ENCODE results near the gene ARHGAP45. TPM values are rescaled to one million over a fixed set of nuclear protein-coding genes. Genes with fewer than 3 reads are reported as not detected.

The ARHGAP45 gene
- total RNA-seq, 1 donor from 2014 or later, result 4.5 TPM

GRCh38 chr19:1115646-1116420 lies 48.9 kb downstream of the ARHGAP45 start:
- Mint-ChIP-seq H3K4me1 (ENCODE audit: unreplicated experiment) (no peaks in the 10 kb centered on the region), H3K36me3 (no peaks in the 10 kb centered on the region), H3K4me3 (no peak overlapping the region), H3K9me3 (no peaks in the 10 kb centered on the region), H3K27ac (no peak overlapping the region), H3K27me3 (no peaks in the 10 kb centered on the region)
- DNase-seq (ENCODE audit: extremely low spot score, unreplicated experiment), result no peak
- TF ChIP-seq CTCF (conservative IDR thresholded peaks at IDR 0.05), result no peak

GRCh38 chr19:1116726-1117581 lies 50.0 kb downstream of the ARHGAP45 start:
- DNase-seq (ENCODE audit: extremely low spot score, unreplicated experiment), result no peak
- H3K4me1 Mint-ChIP-seq (ENCODE audit: unreplicated experiment), result no peaks in the 10 kb centered on the region
- no peak overlapping the region for H3K27ac Mint-ChIP-seq
- TF ChIP-seq CTCF (conservative IDR thresholded peaks at IDR 0.05), result no peak
- H3K36me3 Mint-ChIP-seq, result peaks cover 4% of the 10 kb centered on the region
- no peaks in the 10 kb centered on the region for H3K9me3 Mint-ChIP-seq
- no peaks in the 10 kb centered on the region for H3K27me3 Mint-ChIP-seq
- no peak overlapping the region for H3K4me3 Mint-ChIP-seq

DNA sequence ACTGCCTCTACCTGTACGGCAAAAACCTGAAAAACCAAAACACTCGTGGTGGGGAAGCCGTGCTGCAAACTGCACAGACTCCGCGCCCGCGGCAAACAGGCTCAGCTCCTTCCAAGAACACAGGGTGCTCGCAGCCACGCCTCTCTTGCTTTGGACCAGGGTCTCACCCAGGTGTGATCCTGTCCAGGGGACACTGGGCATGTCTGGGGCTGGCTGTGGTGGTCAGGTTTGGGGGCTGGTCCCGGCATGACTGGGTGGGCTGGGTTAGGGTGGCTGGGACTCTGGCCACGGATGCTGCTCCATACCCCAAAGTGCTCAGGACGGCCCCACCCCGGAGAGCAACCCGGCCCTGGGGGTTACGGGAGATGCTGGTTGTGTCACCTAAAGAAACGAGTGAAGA lies 50.7 kb downstream of the ARHGAP45 start:
- no peaks in the 10 kb centered on the region for H3K27me3 Mint-ChIP-seq
- no peaks in the 10 kb centered on the region for H3K9me3 Mint-ChIP-seq
- DNase-seq (ENCODE audit: extremely low spot score, unreplicated experiment), result no peak
- no peak overlapping the region for H3K4me3 Mint-ChIP-seq
- TF ChIP-seq CTCF (conservative IDR thresholded peaks at IDR 0.05), result no peak
- H3K27ac Mint-ChIP-seq, result no peak overlapping the region
- no peaks in the 10 kb centered on the region for H3K4me1 Mint-ChIP-seq (ENCODE audit: unreplicated experiment)
- H3K36me3 Mint-ChIP-seq, result peaks cover 4% of the 10 kb centered on the region

- Mint-ChIP-seq H3K4me1 (ENCODE audit: unreplicated experiment) (no peaks in the 10 kb centered on the region), H3K4me3 (no peak overlapping the region)
- DNase-seq (ENCODE audit: extremely low spot score, unreplicated experiment), result no peak
Measured at GRCh38 chr19:1118999-1119398, 52.0 kb downstream of the ARHGAP45 start.

More at GRCh38 chr19:1118999-1119398, 52.0 kb downstream of the ARHGAP45 start:
- Mint-ChIP-seq H3K27ac (no peak overlapping the region), H3K27me3 (no peaks in the 10 kb centered on the region), H3K36me3 (peaks cover 4% of the 10 kb centered on the region), H3K9me3 (no peaks in the 10 kb centered on the region)
- no peak for TF ChIP-seq CTCF (conservative IDR thresholded peaks at IDR 0.05)
